Renal cortical epithelial cell (primary cell): Measurements from ENCODE around the gene SLF2. TPM values are rescaled to one million over a fixed set of nuclear protein-coding genes. Genes with fewer than 3 reads are reported as not detected.

Experiments
- DNase-seq: peaks from one replicate; pipeline ENCODE4 v3.0.0-alpha.2; 2011; ENCODE audit warnings: low read depth
- total RNA-seq: library from RNA; depleted of rRNA; stranded (reverse); fragments of >200 nt; gene quantifications from 2 replicates; pipeline ENCODE4 v1.2.3, GENCODE V29; 2014

Gene SLF2
- total RNA-seq, 1 donor from 2014 or later, result 25.7 TPM

GRCh38 chr10:100979791-100980272 is 67.1 kb downstream of the SLF2 start:
- no peak for DNase-seq

GRCh38 chr10:100980311-100980710 is 67.5 kb downstream of the SLF2 start:
- DNase-seq, result no peak

- DNase-seq, result no peak
Measured at GRCh38 chr10:100980711-100981110, 67.9 kb downstream of the SLF2 start.

- no peak for DNase-seq
Measured at GRCh38 chr10:100981178-100981772, 68.5 kb downstream of the SLF2 start.

GRCh38 chr10:100982916-100983830 is 70.4 kb downstream of the SLF2 start:
- DNase-seq, result no peak

- no peak for DNase-seq
Measured at GRCh38 chr10:100983868-100984671, 71.3 kb downstream of the SLF2 start.

GRCh38 chr10:100984672-100985177 is 72.0 kb downstream of the SLF2 start:
- no peak for DNase-seq

GRCh38 chr10:100985336-100985735 is 72.6 kb downstream of the SLF2 start:
- DNase-seq, result peak; percentile 56

- DNase-seq, result no peak
Measured at GRCh38 chr10:100986623-100986951, 73.8 kb downstream of the SLF2 start.

GRCh38 chr10:100986952-100987684 is 74.4 kb downstream of the SLF2 start, which contains the start of the genes MRPL43 and TWNK:
Gene MRPL43 (minus strand): TSS chr10:100987497. CDS start chr10:100987443, 54 bp downstream.
Gene TWNK (plus strand): TSS chr10:100987543. CDS start chr10:100988211, 668 bp downstream.
- DNase-seq, result peak; percentile 56

- DNase-seq, result no peak
Measured at GRCh38 chr10:100987685-100988049, 74.9 kb downstream of the SLF2 start.

- DNase-seq, result no peak
Measured at GRCh38 chr10:100988166-100988565, 75.4 kb downstream of the SLF2 start.

GRCh38 chr10:100989088-100989487 is 76.3 kb downstream of the SLF2 start:
- DNase-seq, result no peak

GRCh38 chr10:100993986-100994708 is 81.4 kb downstream of the SLF2 start:
- DNase-seq, result no peak

GRCh38 chr10:100995181-100995580 is 82.4 kb downstream of the SLF2 start:
- DNase-seq, result no peak

GRCh38 chr10:100996678-100997359 is 84.1 kb downstream of the SLF2 start:
- DNase-seq, result no peak

- DNase-seq, result peak; percentile 46
Measured at GRCh38 chr10:100997360-100998182, 84.8 kb downstream of the SLF2 start.

- peak; percentile 53 for DNase-seq
Measured at GRCh38 chr10:100998183-100998990, 85.6 kb downstream of the SLF2 start.
